Heart left ventricle (tissue), 16 donors: Measurements from ENCODE around the gene CYP20A1. TPM values are rescaled to one million over a fixed set of nuclear protein-coding genes. Genes with fewer than 3 reads are reported as not detected.

ENCODE experiments used
- ATAC-seq, 4 donors: fragments of 200-7000 bp; cut with Tn5 transposase; one replicate each; pipeline ENCODE4 v1.9.1; 2020 to 2022; ENCODE audit warnings: moderate library complexity in 4 of 4, mild to moderate bottlenecking in 3 of 4, moderate number of reproducible peaks in 1 of 4
- DNase-seq, 5 donors: peaks; one replicate each; pipeline ENCODE4 v3.0.0-alpha.2; 2020
- H3K27ac ChIP-seq, 12 donors: fragments of 200-600 bp; sonication (generic) in 4 of 12; one replicate each; pipeline versions ENCODE4 v1.5.0 to v1.8.0; 2016 to 2022; ENCODE audit warnings: mild to moderate bottlenecking in 2 of 12
- H3K27me3 ChIP-seq, 9 donors: fragments of 200-600 bp; sonication (generic) in 2 of 9; one replicate each; pipeline versions ENCODE4 v1.5.1 to v1.8.0; 2016 to 2022; ENCODE audit warnings: mild to moderate bottlenecking in 3 of 9
- H3K36me3 ChIP-seq, 9 donors: fragments of 200-600 bp; sonication (generic) in 2 of 9; one replicate each; pipeline versions ENCODE4 v1.5.0 to v1.8.0; 2018 to 2022; ENCODE audit warnings: mild to moderate bottlenecking in 2 of 9
- H3K4me1 ChIP-seq, 12 donors: fragments of 200-600 bp; sonication (generic) in 4 of 12; one replicate each; pipeline versions ENCODE4 v1.5.0 to v1.8.0; 2016 to 2022; ENCODE audit warnings: mild to moderate bottlenecking in 3 of 12
- H3K4me3 ChIP-seq, 12 donors: fragments of 200-600 bp; sonication (generic) in 4 of 12; one replicate each; pipeline versions ENCODE4 v1.5.0 to v1.8.0; 2017 to 2022; ENCODE audit warnings: mild to moderate bottlenecking in 9 of 12, moderate library complexity in 4 of 12
- H3K9me3 ChIP-seq, 12 donors: fragments of 200-600 bp; sonication (generic) in 4 of 12; one replicate each; pipeline versions ENCODE4 v1.5.0 to v1.8.0; 2016 to 2022; ENCODE audit warnings: mild to moderate bottlenecking in 1 of 12
- POLR2A ChIP-seq, 2 donors: fragments of 450-650 bp; IDR thresholded peaks; one replicate each; pipeline ENCODE4 v1.6.1; 2017; ENCODE audit warnings: antibody characterized with exemption in 2 of 2, mild to moderate bottlenecking in 2 of 2, moderate library complexity in 2 of 2
- WGBS, 4 donors: extraction: QIAGEN DNeasy Blood & Tissue Kit in 2 of 4; methylation state at CpG; one replicate each; pipeline versions ENCODE4 v1.1.5 to v1.1.7; 2013 to 2018; 5-methylcytosine and 5-hydroxymethylcytosine counted together
- intact Hi-C, 10 donors: fragments of 100-400 bp; cut with DNase I; formaldehyde crosslinking; loops; one replicate each; pipeline versions ENCODE4 v1.11.1 to v1.14.2; 2022
- polyA plus RNA-seq, 2 donors: library from polyadenylated mRNA; stranded (reverse); fragments of 200-250 nt; gene quantifications; one replicate each; pipeline ENCODE4 v1.2.3, GENCODE V29; 2013
- total RNA-seq, 9 donors: library from RNA; depleted of rRNA in 2 of 9; stranded (reverse); fragments of >200 nt in 2 of 9; fragmentation: NEBNext Ultra II Directional in 3 of 9; extraction: Animal tissue kit (Norgen Biotek cat#: 25700) in 3 of 9; gene quantifications; one replicate each; pipeline versions ENCODE4 v1.1.0 to v1.2.4, GENCODE V29; 2016 to 2023
- TF ChIP-seq, protein P1 (sequence below), 12 donors: fragments of 200-600 bp; sonication (generic) in 4 of 12; IDR thresholded peaks; one replicate each; pipeline versions ENCODE4 v1.5.0 to v1.8.0; 2018 to 2022; ENCODE audit warnings: antibody characterized with exemption in 12 of 12, mild to moderate bottlenecking in 5 of 12
- donor health status: ischemic (EF 13 %, LVEDD 7.1; RV severe dilation, severe dysfunction).
- donor health status: healthy with polysubstance abuse.
- donor health status: DM: no; HTN: yes; CAD: no.
- donor health status: DM: no; HTN: no; CAD: no.
- donor health status: ischemic (EF 25% LVEDD 6.9; RV normal size, moderate dysfunction).
- donor health status: ischemic (EF 25% LVEDD 5.7; RV mildly dilated, moderate dysfunction).
- donor health status: healthy.
- donor health status: DM: yes; HTN: yes; CAD: no.
- donor health status: ischemic (EF 35%, LVEDD 5.7; RV mildly dilated, moderate dysfunction).
- donor health status: nonischemic (EF 11% LVEDD 7.7; RV severe dilation, severe dysfunction).
- donor health status: DM: yes; HTN: yes; CAD: no.
- donor health status: PGD.
- donor health status: ischemic (EF 29% LVEDD 5.4; RV normal size, mild dysfunction).
- donor health status: nonischemic (EF 23%, LVEDD 6.1; RV moderate dilation, normal function).

CYP20A1 gene
- total and polyA plus RNA-seq, 11 donors, result 5.9 to 18.8 (median 13.8) TPM

DNA sequence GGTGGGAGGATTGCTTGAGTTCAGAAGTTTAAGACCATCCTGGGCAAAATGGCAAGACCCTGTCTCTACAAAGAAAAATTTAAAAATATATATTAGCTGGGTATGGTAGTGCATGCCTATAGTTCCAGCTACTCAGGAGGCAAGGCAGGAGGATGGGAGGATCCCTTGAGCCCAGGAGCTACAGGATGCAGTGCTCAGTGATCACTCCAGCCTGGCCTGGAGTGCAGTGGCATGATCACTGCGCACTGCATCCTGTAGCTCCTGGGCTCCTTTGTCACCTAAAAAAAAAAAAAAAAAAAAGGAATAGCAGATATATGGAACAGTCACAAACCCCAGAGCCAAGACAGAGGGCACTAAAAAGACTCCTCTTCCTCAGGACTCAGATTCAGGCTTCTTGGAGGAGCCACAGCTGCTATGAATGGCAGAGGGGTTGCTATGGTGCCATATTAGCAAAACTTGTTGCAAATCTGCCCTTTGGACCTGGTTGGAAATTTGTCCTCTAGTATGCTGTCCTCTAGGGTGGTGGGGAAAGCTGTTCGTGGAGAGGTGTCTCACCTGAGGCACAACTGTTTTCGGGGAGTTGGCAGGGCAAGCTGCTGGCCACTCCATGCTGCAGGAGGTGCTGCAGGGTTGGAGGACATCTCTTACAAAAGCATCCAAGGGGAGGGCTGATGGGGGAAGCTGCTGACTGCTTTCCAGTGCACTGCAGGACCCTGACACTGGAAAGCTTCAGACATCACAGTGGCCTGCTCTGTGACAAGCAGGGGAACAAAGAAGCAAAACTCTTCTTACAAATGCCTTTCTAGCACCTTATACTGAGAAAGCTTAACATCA, 22.7 kb downstream of the CYP20A1 start:
- DNase-seq, result no peak
- TF ChIP-seq POLR2A (IDR thresholded peaks at IDR 0.05), result no peak
- TF ChIP-seq, protein P1, sequence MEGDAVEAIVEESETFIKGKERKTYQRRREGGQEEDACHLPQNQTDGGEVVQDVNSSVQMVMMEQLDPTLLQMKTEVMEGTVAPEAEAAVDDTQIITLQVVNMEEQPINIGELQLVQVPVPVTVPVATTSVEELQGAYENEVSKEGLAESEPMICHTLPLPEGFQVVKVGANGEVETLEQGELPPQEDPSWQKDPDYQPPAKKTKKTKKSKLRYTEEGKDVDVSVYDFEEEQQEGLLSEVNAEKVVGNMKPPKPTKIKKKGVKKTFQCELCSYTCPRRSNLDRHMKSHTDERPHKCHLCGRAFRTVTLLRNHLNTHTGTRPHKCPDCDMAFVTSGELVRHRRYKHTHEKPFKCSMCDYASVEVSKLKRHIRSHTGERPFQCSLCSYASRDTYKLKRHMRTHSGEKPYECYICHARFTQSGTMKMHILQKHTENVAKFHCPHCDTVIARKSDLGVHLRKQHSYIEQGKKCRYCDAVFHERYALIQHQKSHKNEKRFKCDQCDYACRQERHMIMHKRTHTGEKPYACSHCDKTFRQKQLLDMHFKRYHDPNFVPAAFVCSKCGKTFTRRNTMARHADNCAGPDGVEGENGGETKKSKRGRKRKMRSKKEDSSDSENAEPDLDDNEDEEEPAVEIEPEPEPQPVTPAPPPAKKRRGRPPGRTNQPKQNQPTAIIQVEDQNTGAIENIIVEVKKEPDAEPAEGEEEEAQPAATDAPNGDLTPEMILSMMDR (IDR thresholded peaks at IDR 0.05), result no peak
- no peak overlapping the region for H3K27ac ChIP-seq
- WGBS, 4 donors, result 87 to 100% (median 94%) methylated on average over 3 of the region's 3 CpGs
- no peak overlapping the region for H3K4me3 ChIP-seq
- no peaks in the 10 kb centered on the region for H3K9me3 ChIP-seq
- no peak for ATAC-seq
- peaks cover 0 to 87% (median 73%) of the 10 kb centered on the region in 9 donors for H3K36me3 ChIP-seq
- intact Hi-C loops, result loop anchor here in 1 of 10 donors (10.0 kb wide), 1 partner anchor 173 kb away; no protein-coding TSS in a partner anchor
- H3K27me3 ChIP-seq, result no peaks in the 10 kb centered on the region
- no peaks in the 10 kb centered on the region for H3K4me1 ChIP-seq

DNA sequence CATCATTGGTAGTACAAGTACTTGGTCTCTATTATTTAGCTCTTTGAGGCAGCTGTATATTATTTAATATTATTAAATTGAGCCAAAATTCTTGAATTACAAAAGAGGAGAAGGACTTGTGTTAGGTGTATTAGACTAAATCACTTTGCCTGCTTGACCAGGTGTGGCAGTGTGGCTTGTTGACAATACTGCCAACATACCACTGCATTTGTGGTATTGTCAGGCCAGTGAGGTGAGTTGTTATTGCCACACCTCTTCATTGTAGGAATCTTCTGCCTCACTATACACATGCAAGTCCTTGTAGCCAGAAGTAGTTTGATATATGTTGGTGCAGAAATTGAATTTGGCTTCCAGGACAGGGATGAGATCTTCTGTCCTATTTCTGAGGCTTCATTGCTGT, 40.5 kb downstream of the CYP20A1 start:
- H3K27ac ChIP-seq, result no peak overlapping the region
- DNase-seq (no peak), ATAC-seq (no peak)
- H3K27me3 ChIP-seq, result no peaks in the 10 kb centered on the region
- no peaks in the 10 kb centered on the region for H3K9me3 ChIP-seq
- peaks cover 0 to 100% (median 90%) of the 10 kb centered on the region in 9 donors for H3K36me3 ChIP-seq
- TF ChIP-seq, protein P1 (IDR thresholded peaks at IDR 0.05), result no peak
- no peak for TF ChIP-seq POLR2A (IDR thresholded peaks at IDR 0.05)
- no peaks in the 10 kb centered on the region for H3K4me1 ChIP-seq
- intact Hi-C loops, result no loop called here
- H3K4me3 ChIP-seq, result no peak overlapping the region

DNA sequence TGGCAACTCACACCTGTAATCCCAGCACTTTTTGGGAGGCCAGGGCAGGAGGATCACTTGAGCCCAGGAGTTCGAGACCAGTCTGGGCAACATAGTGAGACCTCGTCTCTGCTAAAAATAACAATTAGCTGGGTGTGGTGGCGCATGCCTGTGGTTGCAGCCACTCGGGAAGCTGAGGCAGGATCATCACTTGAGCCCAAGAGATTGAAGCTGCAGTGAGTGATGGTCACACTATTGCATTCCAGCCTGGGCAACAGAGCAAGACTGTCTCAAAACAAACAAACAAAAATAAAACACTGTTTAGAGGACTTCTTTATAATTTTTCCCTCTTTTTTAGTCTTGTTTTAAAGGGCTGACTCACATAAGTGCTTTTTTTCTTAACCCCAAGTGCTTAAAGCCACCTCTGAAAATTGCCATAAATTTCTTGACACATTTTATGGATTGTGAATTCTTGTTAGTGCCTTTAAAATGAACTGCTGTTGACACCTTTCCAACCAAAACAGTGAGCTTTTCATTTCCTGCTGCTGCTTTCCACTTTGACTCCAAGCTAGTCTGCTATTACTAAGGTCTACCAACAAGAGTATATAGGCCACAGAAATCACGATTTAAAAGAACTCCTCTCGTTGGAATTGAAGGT, 41.7 kb downstream of the CYP20A1 start:
- peaks cover 0 to 100% (median 90%) of the 10 kb centered on the region in 9 donors for H3K36me3 ChIP-seq
- ATAC-seq, result no peak
- no peak overlapping the region for H3K4me3 ChIP-seq
- intact Hi-C loops, result no loop called here
- no peak overlapping the region for H3K27ac ChIP-seq
- DNase-seq, result no peak
- TF ChIP-seq, protein P1 (IDR thresholded peaks at IDR 0.05), result no peak
- TF ChIP-seq POLR2A (IDR thresholded peaks at IDR 0.05), result no peak
- H3K9me3 ChIP-seq, result no peaks in the 10 kb centered on the region
- H3K27me3 ChIP-seq, result no peaks in the 10 kb centered on the region
- WGBS, 4 donors, result 75 to 80% (median 78%) methylated on average over 6 of the region's 6 CpGs
- no peaks in the 10 kb centered on the region for H3K4me1 ChIP-seq

DNA sequence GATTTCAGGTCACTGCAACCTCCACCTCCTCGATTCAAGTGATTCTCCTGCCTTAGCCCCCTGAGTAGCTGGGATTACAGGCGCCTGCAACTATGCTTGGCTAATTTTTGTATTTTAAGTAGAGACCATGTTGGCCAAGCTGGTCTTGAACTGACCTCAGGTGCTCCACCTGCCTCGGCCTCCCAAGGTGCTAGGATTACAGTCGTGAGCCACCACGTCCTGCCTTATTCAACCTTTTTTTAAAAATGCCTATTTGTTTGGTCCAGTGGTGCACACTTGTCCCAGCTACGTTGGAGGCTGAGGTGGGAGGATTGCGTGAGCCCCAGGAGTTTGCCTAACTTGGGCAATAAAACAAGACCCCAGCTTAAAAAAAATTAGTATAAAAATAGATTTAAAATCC, 43.3 kb downstream of the CYP20A1 start:
- no peaks in the 10 kb centered on the region for H3K4me1 ChIP-seq
- WGBS, 4 donors, result 96 to 98% (median 97%) methylated on average over 7 of the region's 7 CpGs
- H3K4me3 ChIP-seq, result no peak overlapping the region
- no peaks in the 10 kb centered on the region for H3K9me3 ChIP-seq
- ATAC-seq (no peak), DNase-seq (no peak)
- no peak overlapping the region for H3K27ac ChIP-seq
- H3K36me3 ChIP-seq, result peaks cover 0 to 100% (median 94%) of the 10 kb centered on the region in 9 donors
- TF ChIP-seq, protein P1 (IDR thresholded peaks at IDR 0.05), result no peak
- no peak for TF ChIP-seq POLR2A (IDR thresholded peaks at IDR 0.05)
- intact Hi-C loops, result no loop called here
- no peaks in the 10 kb centered on the region for H3K27me3 ChIP-seq
